ENCODE measurements around the gene CNTLN. TPM values are rescaled to one million over a fixed set of nuclear protein-coding genes. Genes with fewer than 3 reads are reported as not detected.

Gene CNTLN
- total and polyA plus RNA-seq, 4 donors = 2.1 to 30.3 (median 4.0) TPM

GRCh38 chr9:17488662-17489061, 353.8 kb downstream of the CNTLN start:
- ATAC-seq (ENCODE audit: insufficient read depth, low FRiP score) = no peak
- no peak overlapping the region for H3K27ac ChIP-seq (ENCODE audit: low read depth in 1 of 2, low read length in 1 of 2)
- no peak overlapping the region for H3K9ac ChIP-seq (ENCODE audit: insufficient read depth in 1 of 2, low read length in 2 of 2)
- DNase-seq = no peak
- H3K36me3 ChIP-seq (ENCODE audit: control insufficient read depth in 4 of 4, insufficient read depth in 4 of 4, low read length in 4 of 4) = peaks cover 0 to 12% (median 3%) of the 10 kb centered on the region in 4 donors
- 96 to 98% methylated on average over 2 of the region's 2 CpGs for WGBS, 2 donors
- no peaks in the 10 kb centered on the region for H3K4me1 ChIP-seq (ENCODE audit: control insufficient read depth in 5 of 5, insufficient read depth in 5 of 5, low read length in 5 of 5)
- H3K4me3 ChIP-seq = no peak overlapping the region
- no peaks in the 10 kb centered on the region for H3K27me3 ChIP-seq (ENCODE audit: control insufficient read depth in 3 of 3, insufficient read depth in 3 of 3, low read length in 2 of 3)
- TF ChIP-seq, protein P1, sequence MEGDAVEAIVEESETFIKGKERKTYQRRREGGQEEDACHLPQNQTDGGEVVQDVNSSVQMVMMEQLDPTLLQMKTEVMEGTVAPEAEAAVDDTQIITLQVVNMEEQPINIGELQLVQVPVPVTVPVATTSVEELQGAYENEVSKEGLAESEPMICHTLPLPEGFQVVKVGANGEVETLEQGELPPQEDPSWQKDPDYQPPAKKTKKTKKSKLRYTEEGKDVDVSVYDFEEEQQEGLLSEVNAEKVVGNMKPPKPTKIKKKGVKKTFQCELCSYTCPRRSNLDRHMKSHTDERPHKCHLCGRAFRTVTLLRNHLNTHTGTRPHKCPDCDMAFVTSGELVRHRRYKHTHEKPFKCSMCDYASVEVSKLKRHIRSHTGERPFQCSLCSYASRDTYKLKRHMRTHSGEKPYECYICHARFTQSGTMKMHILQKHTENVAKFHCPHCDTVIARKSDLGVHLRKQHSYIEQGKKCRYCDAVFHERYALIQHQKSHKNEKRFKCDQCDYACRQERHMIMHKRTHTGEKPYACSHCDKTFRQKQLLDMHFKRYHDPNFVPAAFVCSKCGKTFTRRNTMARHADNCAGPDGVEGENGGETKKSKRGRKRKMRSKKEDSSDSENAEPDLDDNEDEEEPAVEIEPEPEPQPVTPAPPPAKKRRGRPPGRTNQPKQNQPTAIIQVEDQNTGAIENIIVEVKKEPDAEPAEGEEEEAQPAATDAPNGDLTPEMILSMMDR (IDR thresholded peaks at IDR 0.05; ENCODE audit: control extremely low read depth, extremely low read depth) = no peak
- no peaks in the 10 kb centered on the region for H3K9me3 ChIP-seq (ENCODE audit: control insufficient read depth in 4 of 4, insufficient read depth in 3 of 4, low read length in 3 of 4)

GRCh38 chr9:17490110-17490509, 355.3 kb downstream of the CNTLN start:
- DNase-seq = no peak
- no peaks in the 10 kb centered on the region for H3K9me3 ChIP-seq (ENCODE audit: control insufficient read depth in 4 of 4, insufficient read depth in 3 of 4, low read length in 3 of 4)
- H3K36me3 ChIP-seq (ENCODE audit: control insufficient read depth in 4 of 4, insufficient read depth in 4 of 4, low read length in 4 of 4) = peaks cover 0 to 12% (median 2%) of the 10 kb centered on the region in 4 donors
- 89% methylated on average over 1 of the region's 1 CpG for WGBS, 2 donors
- H3K27ac ChIP-seq (ENCODE audit: low read depth in 1 of 2, low read length in 1 of 2) = no peak overlapping the region
- no peaks in the 10 kb centered on the region for H3K27me3 ChIP-seq (ENCODE audit: control insufficient read depth in 3 of 3, insufficient read depth in 3 of 3, low read length in 2 of 3)
- no peak overlapping the region for H3K4me3 ChIP-seq
- no peaks in the 10 kb centered on the region for H3K4me1 ChIP-seq (ENCODE audit: control insufficient read depth in 5 of 5, insufficient read depth in 5 of 5, low read length in 5 of 5)
- no peak overlapping the region for H3K9ac ChIP-seq (ENCODE audit: insufficient read depth in 1 of 2, low read length in 2 of 2)
- TF ChIP-seq, protein P1 (IDR thresholded peaks at IDR 0.05; ENCODE audit: control extremely low read depth, extremely low read depth) = no peak
- no peak for ATAC-seq (ENCODE audit: insufficient read depth, low FRiP score)

GRCh38 chr9:17491780-17492179, 356.9 kb downstream of the CNTLN start:
- Histone ChIP-seq H3K4me3 (no peak overlapping the region), H3K27ac (ENCODE audit: low read depth in 1 of 2, low read length in 1 of 2) (no peak overlapping the region), H3K27me3 (ENCODE audit: control insufficient read depth in 3 of 3, insufficient read depth in 3 of 3, low read length in 2 of 3) (no peaks in the 10 kb centered on the region), H3K9ac (ENCODE audit: insufficient read depth in 1 of 2, low read length in 2 of 2) (no peak overlapping the region), H3K36me3 (ENCODE audit: control insufficient read depth in 4 of 4, insufficient read depth in 4 of 4, low read length in 4 of 4) (peaks cover 0 to 7% (median 4%) of the 10 kb centered on the region in 4 donors), H3K4me1 (ENCODE audit: control insufficient read depth in 5 of 5, insufficient read depth in 5 of 5, low read length in 5 of 5) (no peaks in the 10 kb centered on the region), H3K9me3 (ENCODE audit: control insufficient read depth in 4 of 4, insufficient read depth in 3 of 4, low read length in 3 of 4) (no peaks in the 10 kb centered on the region)
- TF ChIP-seq, protein P1 (IDR thresholded peaks at IDR 0.05; ENCODE audit: control extremely low read depth, extremely low read depth) = no peak
- 96 to 98% methylated on average over 1 of the region's 1 CpG for WGBS, 2 donors
- DNase-seq (no peak), ATAC-seq (ENCODE audit: insufficient read depth, low FRiP score) (no peak)

- 96 to 97% methylated on average over 3 of the region's 3 CpGs for WGBS, 2 donors
- DNase-seq = no peak
- ATAC-seq (ENCODE audit: insufficient read depth, low FRiP score) = no peak
- H3K9ac ChIP-seq (ENCODE audit: insufficient read depth in 1 of 2, low read length in 2 of 2) = no peak overlapping the region
- TF ChIP-seq, protein P1 (IDR thresholded peaks at IDR 0.05; ENCODE audit: control extremely low read depth, extremely low read depth) = no peak
- peaks cover 0 to 4% (median 0%) of the 10 kb centered on the region in 4 donors for H3K36me3 ChIP-seq (ENCODE audit: control insufficient read depth in 4 of 4, insufficient read depth in 4 of 4, low read length in 4 of 4)
- H3K4me3 ChIP-seq = no peak overlapping the region
- no peaks in the 10 kb centered on the region for H3K27me3 ChIP-seq (ENCODE audit: control insufficient read depth in 3 of 3, insufficient read depth in 3 of 3, low read length in 2 of 3)
- H3K9me3 ChIP-seq (ENCODE audit: control insufficient read depth in 4 of 4, insufficient read depth in 3 of 4, low read length in 3 of 4) = no peaks in the 10 kb centered on the region
- H3K4me1 ChIP-seq (ENCODE audit: control insufficient read depth in 5 of 5, insufficient read depth in 5 of 5, low read length in 5 of 5) = no peaks in the 10 kb centered on the region
- no peak overlapping the region for H3K27ac ChIP-seq (ENCODE audit: low read depth in 1 of 2, low read length in 1 of 2)
These were observed 368.4 kb downstream of the CNTLN start for GRCh38 chr9:17503196-17503595.

All from lung (tissue), 12 donors.